Kidney epithelial cell (primary cell): ENCODE measurements around the gene PRAMEF33. TPM values are rescaled to one million over a fixed set of nuclear protein-coding genes. Genes with fewer than 3 reads are reported as not detected.
A peak's percentile ranks its signal among the peaks of the same experiment; 100 is the strongest.
"Not testable (repeated sequence)": the region's sequence is repeated elsewhere in the genome, so short reads cannot be mapped to it uniquely, and the experiment has no call there.

Source experiments
- DNase-seq: peaks from one replicate; pipeline ENCODE4 v3.0.0-alpha.2; 2010; ENCODE audit warnings: low read depth
- H3K27me3 ChIP-seq: 2 replicates; pipeline ENCODE4 v1.6.0; 2011; ENCODE audit warnings: low read length; ENCODE audit not compliant: control insufficient read depth, insufficient read depth
- H3K36me3 ChIP-seq: 2 replicates; pipeline ENCODE4 v1.5.1; 2011; ENCODE audit warnings: low read length; ENCODE audit not compliant: control insufficient read depth, insufficient read depth
- H3K4me3 ChIP-seq: 2 replicates; pipeline ENCODE4 v1.5.1; 2011; ENCODE audit warnings: low read depth, mild to moderate bottlenecking, control low read depth, low read length
- total RNA-seq: library from RNA; depleted of rRNA; stranded (reverse); fragments of >200 nt; gene quantifications from 2 replicates; pipeline ENCODE4 v1.2.3, GENCODE V29; 2015
- TF ChIP-seq, protein P1 (sequence below): IDR thresholded peaks from 2 replicates; pipeline ENCODE4 v1.5.1; 2011; ENCODE audit warnings: mild to moderate bottlenecking, moderate library complexity, low read length, control low read depth, inconsistent platforms; ENCODE audit not compliant: insufficient read depth, poor library complexity, severe bottlenecking

Gene PRAMEF33
- total RNA-seq, 1 donor from 2014 or later: not detected

DNA sequence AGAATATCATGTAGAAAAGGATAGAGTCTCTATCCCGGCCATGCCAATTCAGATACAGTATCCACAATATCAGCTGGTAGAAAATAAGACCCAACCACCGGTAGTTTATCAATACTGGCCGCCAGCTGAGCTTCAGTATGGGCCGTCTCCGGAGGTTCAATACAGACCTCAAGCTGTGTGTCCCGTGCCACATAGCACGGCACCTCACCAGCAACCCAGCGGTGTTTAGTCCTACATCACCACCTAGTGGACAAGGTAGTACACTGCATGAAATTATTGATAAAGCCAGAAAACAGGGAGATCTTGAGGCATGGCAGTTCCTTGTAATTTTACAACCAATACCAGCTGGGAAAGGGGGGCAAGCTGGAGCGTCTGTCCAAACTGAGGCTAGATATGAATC, 51.1 kb downstream of the PRAMEF33 start:
- DNase-seq, H3K27me3 ChIP-seq, H3K36me3 ChIP-seq, H3K4me3 ChIP-seq: not testable (repeated sequence)

GRCh38 chr1:13356774-13357173, 53.4 kb downstream of the PRAMEF33 start:
- H3K27me3 ChIP-seq, H3K4me3 ChIP-seq, H3K36me3 ChIP-seq: not testable (repeated sequence)
- TF ChIP-seq, protein P1, sequence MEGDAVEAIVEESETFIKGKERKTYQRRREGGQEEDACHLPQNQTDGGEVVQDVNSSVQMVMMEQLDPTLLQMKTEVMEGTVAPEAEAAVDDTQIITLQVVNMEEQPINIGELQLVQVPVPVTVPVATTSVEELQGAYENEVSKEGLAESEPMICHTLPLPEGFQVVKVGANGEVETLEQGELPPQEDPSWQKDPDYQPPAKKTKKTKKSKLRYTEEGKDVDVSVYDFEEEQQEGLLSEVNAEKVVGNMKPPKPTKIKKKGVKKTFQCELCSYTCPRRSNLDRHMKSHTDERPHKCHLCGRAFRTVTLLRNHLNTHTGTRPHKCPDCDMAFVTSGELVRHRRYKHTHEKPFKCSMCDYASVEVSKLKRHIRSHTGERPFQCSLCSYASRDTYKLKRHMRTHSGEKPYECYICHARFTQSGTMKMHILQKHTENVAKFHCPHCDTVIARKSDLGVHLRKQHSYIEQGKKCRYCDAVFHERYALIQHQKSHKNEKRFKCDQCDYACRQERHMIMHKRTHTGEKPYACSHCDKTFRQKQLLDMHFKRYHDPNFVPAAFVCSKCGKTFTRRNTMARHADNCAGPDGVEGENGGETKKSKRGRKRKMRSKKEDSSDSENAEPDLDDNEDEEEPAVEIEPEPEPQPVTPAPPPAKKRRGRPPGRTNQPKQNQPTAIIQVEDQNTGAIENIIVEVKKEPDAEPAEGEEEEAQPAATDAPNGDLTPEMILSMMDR: peak; percentile 25
- peak; percentile 0 for DNase-seq

Other genes with a start within 250 kb of the PRAMEF33 start
- not detected in 2 replicates for gene PRAMEF27, start 247.0 kb upstream of the PRAMEF33 start, total RNA-seq
- gene HNRNPCL3, start 242.8 kb upstream of the PRAMEF33 start, total RNA-seq: not detected in 2 replicates
- not detected in 2 replicates for gene PRAMEF25, start 232.8 kb upstream of the PRAMEF33 start, total RNA-seq
- not detected in 2 replicates for gene HNRNPCL2, start 186.7 kb upstream of the PRAMEF33 start, total RNA-seq
- gene PRAMEF26, start 147.5 kb upstream of the PRAMEF33 start, total RNA-seq: not detected in 2 replicates
- not detected in 2 replicates for gene HNRNPCL4, start 137.9 kb upstream of the PRAMEF33 start, total RNA-seq
- gene PRAMEF9, start 131.7 kb upstream of the PRAMEF33 start, total RNA-seq: not detected in 2 replicates
- not detected in 2 replicates for gene PRAMEF13, start 102.1 kb upstream of the PRAMEF33 start, total RNA-seq
- gene PRAMEF18, start 77.4 kb upstream of the PRAMEF33 start, total RNA-seq: not detected in 2 replicates
- gene PRAMEF5, start 49.3 kb upstream of the PRAMEF33 start, total RNA-seq: not detected in 2 replicates
- not detected in 2 replicates for gene PRAMEF8, start 18.4 kb upstream of the PRAMEF33 start, total RNA-seq
- gene PRAMEF15, start 12.0 kb downstream of the PRAMEF33 start, total RNA-seq: not detected in 2 replicates
- not detected in 2 replicates for gene PRAMEF14, start 43.6 kb downstream of the PRAMEF33 start, total RNA-seq
- gene PRAMEF19, start 68.4 kb downstream of the PRAMEF33 start, total RNA-seq: not detected in 2 replicates
- not detected in 2 replicates for gene PRAMEF17, start 86.1 kb downstream of the PRAMEF33 start, total RNA-seq
- not detected in 2 replicates for gene PRAMEF20, start 106.9 kb downstream of the PRAMEF33 start, total RNA-seq
- gene LRRC38, start 210.5 kb downstream of the PRAMEF33 start, total RNA-seq: 0.33 and 1.6 TPM in 2 replicates